Mesothelial cell of epicardium (in vitro differentiated cells): ENCODE measurements around the gene ABCC4. TPM values are rescaled to one million over a fixed set of nuclear protein-coding genes. Genes with fewer than 3 reads are reported as not detected.

Source experiments
- DNase-seq, 2 experiments: peaks; one replicate each; pipeline ENCODE4 v3.0.0; 2021; ENCODE audit warnings: low spot score in 2 of 2; ENCODE audit not compliant: unreplicated experiment in 2 of 2
- H3K27ac Mint-ChIP-seq: 2 replicates; pipeline ENCODE4 v1.8.0; 2021; ENCODE audit warnings: mixed read lengths
- H3K27me3 Mint-ChIP-seq: 2 replicates; pipeline ENCODE4 v1.8.0; 2021; ENCODE audit warnings: low read depth, mixed read lengths
- H3K36me3 Mint-ChIP-seq: 2 replicates; pipeline ENCODE4 v1.8.0; 2021; ENCODE audit warnings: mixed read lengths
- H3K4me1 Mint-ChIP-seq: 2 replicates; pipeline ENCODE4 v1.8.0; 2021; ENCODE audit warnings: mixed read lengths
- H3K4me3 Mint-ChIP-seq: 2 replicates; pipeline ENCODE4 v1.8.0; 2021; ENCODE audit warnings: mild to moderate bottlenecking, moderate library complexity, mixed read lengths
- H3K9me3 Mint-ChIP-seq: 2 replicates; pipeline ENCODE4 v1.8.0; 2021; ENCODE audit warnings: mixed read lengths
- CTCF ChIP-seq: fragments of 200-600 bp; sonication (generic); IDR thresholded peaks from one replicate; pipeline ENCODE4 v1.5.0; 2021; ENCODE audit warnings: antibody characterized with exemption; ENCODE audit not compliant: unreplicated experiment
- total RNA-seq: library from RNA; stranded (reverse); gene quantifications from 3 replicates; pipeline ENCODE4 v1.2.1, GENCODE V29; 2021

ABCC4 gene
- total RNA-seq, 1 donor from 2014 or later, result 7.7 TPM

GRCh38 chr13:95112883-95113282 is 188.4 kb downstream of the ABCC4 start:
- Mint-ChIP-seq H3K9me3 (peaks cover 4% of the 10 kb centered on the region), H3K27ac (no peak overlapping the region), H3K27me3 (no peaks in the 10 kb centered on the region), H3K4me3 (no peak overlapping the region), H3K36me3 (peaks cover 3% of the 10 kb centered on the region), H3K4me1 (peaks cover 9% of the 10 kb centered on the region)
- no peak for DNase-seq
- TF ChIP-seq CTCF, result no peak

- no peaks in the 10 kb centered on the region for H3K27me3 Mint-ChIP-seq
- H3K9me3 Mint-ChIP-seq, result peaks cover 4% of the 10 kb centered on the region
- TF ChIP-seq CTCF, result no peak
- peaks cover 3% of the 10 kb centered on the region for H3K36me3 Mint-ChIP-seq
- DNase-seq, result no peak
- peaks cover 9% of the 10 kb centered on the region for H3K4me1 Mint-ChIP-seq
- peak overlapping the region; percentile 54 for H3K27ac Mint-ChIP-seq
- H3K4me3 Mint-ChIP-seq, result no peak overlapping the region
Measured at GRCh38 chr13:95111608-95112007, 189.6 kb downstream of the ABCC4 start.

- Mint-ChIP-seq H3K27me3 (no peaks in the 10 kb centered on the region), H3K9me3 (peaks cover 8% of the 10 kb centered on the region), H3K4me3 (no peak overlapping the region), H3K4me1 (no peaks in the 10 kb centered on the region), H3K36me3 (peaks cover 3% of the 10 kb centered on the region), H3K27ac (no peak overlapping the region)
- TF ChIP-seq CTCF, result no peak
- DNase-seq, result no peak
Measured at GRCh38 chr13:95106562-95106961, 194.7 kb downstream of the ABCC4 start.

- no peak for DNase-seq
- Mint-ChIP-seq H3K27ac (no peak overlapping the region), H3K9me3 (peaks cover 27% of the 10 kb centered on the region), H3K4me3 (no peak overlapping the region), H3K27me3 (no peaks in the 10 kb centered on the region), H3K4me1 (no peaks in the 10 kb centered on the region), H3K36me3 (peaks cover 7% of the 10 kb centered on the region)
- no peak for TF ChIP-seq CTCF
Measured at GRCh38 chr13:95100525-95101433, 200.5 kb downstream of the ABCC4 start.

- DNase-seq, result no peak
- Mint-ChIP-seq H3K4me3 (no peak overlapping the region), H3K4me1 (no peaks in the 10 kb centered on the region), H3K27ac (no peak overlapping the region), H3K27me3 (no peaks in the 10 kb centered on the region), H3K36me3 (peaks cover 7% of the 10 kb centered on the region), H3K9me3 (peaks cover 36% of the 10 kb centered on the region)
- TF ChIP-seq CTCF, result no peak
Measured at GRCh38 chr13:95099541-95099940, 201.7 kb downstream of the ABCC4 start.
